B cell (primary cell): ENCODE measurements around the gene APOL5.

ENCODE experiments used
- EZH2 ChIP-seq: IDR thresholded peaks from 2 replicates; pipeline ENCODE4 v1.6.1; 2012; ENCODE audit warnings: borderline replicate concordance, low read depth, mild to moderate bottlenecking, moderate library complexity, low read length; ENCODE audit not compliant: insufficient read depth, poor library complexity, severe bottlenecking
- TF ChIP-seq, protein P1 (sequence below): fragments of 200-600 bp; IDR thresholded peaks from one replicate; pipeline ENCODE4 v1.8.0; 2022; ENCODE audit warnings: antibody characterized with exemption, mild to moderate bottlenecking

DNA sequence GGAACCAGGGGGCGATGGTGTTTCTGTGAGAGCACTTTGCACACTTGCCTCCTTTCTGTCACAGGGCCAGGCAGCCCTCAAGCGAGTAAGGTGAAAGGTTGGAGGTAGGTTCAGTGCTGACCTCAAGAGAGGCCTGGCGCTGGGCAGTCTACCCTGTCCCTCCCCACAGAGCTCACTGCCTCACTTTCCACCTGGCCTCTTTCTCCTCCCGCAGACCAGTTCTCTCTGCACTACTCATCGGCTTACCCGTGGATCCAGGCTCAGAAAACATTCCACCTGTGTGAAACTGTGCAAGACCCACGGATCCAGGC, 16.8 kb downstream of the APOL5 start:
- TF ChIP-seq, protein P1, sequence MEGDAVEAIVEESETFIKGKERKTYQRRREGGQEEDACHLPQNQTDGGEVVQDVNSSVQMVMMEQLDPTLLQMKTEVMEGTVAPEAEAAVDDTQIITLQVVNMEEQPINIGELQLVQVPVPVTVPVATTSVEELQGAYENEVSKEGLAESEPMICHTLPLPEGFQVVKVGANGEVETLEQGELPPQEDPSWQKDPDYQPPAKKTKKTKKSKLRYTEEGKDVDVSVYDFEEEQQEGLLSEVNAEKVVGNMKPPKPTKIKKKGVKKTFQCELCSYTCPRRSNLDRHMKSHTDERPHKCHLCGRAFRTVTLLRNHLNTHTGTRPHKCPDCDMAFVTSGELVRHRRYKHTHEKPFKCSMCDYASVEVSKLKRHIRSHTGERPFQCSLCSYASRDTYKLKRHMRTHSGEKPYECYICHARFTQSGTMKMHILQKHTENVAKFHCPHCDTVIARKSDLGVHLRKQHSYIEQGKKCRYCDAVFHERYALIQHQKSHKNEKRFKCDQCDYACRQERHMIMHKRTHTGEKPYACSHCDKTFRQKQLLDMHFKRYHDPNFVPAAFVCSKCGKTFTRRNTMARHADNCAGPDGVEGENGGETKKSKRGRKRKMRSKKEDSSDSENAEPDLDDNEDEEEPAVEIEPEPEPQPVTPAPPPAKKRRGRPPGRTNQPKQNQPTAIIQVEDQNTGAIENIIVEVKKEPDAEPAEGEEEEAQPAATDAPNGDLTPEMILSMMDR: no peak
- no peak for TF ChIP-seq EZH2
